ENCODE data around the gene BTK.

DNA sequence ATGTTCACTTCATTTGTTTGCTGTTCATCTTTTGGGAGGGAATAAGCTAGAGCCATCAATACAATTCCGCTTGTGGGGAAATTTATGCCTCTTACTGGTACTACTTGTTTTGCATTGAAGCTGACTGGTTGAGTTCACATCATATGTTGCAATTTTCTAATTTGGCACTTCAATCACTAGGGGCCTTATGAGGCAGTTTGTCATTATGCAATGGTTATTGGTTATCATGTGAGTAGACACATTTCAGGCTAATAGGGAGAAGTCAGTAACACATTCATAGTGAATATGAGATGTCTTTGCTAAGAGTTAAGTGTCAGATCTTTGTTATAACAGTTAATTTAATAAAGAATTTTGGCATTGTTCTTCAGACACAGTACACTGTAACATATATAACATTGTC, 9.8 kb upstream of the BTK start:
- TF ChIP-seq, protein P1, sequence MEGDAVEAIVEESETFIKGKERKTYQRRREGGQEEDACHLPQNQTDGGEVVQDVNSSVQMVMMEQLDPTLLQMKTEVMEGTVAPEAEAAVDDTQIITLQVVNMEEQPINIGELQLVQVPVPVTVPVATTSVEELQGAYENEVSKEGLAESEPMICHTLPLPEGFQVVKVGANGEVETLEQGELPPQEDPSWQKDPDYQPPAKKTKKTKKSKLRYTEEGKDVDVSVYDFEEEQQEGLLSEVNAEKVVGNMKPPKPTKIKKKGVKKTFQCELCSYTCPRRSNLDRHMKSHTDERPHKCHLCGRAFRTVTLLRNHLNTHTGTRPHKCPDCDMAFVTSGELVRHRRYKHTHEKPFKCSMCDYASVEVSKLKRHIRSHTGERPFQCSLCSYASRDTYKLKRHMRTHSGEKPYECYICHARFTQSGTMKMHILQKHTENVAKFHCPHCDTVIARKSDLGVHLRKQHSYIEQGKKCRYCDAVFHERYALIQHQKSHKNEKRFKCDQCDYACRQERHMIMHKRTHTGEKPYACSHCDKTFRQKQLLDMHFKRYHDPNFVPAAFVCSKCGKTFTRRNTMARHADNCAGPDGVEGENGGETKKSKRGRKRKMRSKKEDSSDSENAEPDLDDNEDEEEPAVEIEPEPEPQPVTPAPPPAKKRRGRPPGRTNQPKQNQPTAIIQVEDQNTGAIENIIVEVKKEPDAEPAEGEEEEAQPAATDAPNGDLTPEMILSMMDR (IDR thresholded peaks at IDR 0.05): no peak
- no peak for TF ChIP-seq POLR2A (IDR thresholded peaks at IDR 0.05)

All from adrenal gland (tissue), 5 donors.